ENCODE results near the gene ABRAXAS1. TPM values are rescaled to one million over a fixed set of nuclear protein-coding genes. Genes with fewer than 3 reads are reported as not detected.

Gene ABRAXAS1
- polyA plus RNA-seq (2012; rRNA removed), result 4.9 and 6.3 TPM in 2 replicates
- 7.6 and 10.0 TPM in 2 replicates for polyA plus RNA-seq (2012; cell fraction: cytosol; rRNA removed)
- 2.9 and 6.4 TPM in 2 replicates for polyA plus RNA-seq (2012; cell fraction: nucleus; rRNA removed)

GRCh38 chr4:83484500-83485461 lies at the start of gene ABRAXAS1:
Gene ABRAXAS1 (minus strand): TSS chr4:83485100. CDS start chr4:83485072, 28 bp downstream.
- H3F3A ChIP-seq (replicated peaks; ENCODE audit: insufficient read depth), result peaks cover 3% of the 10 kb centered on the region
- H3K9ac ChIP-seq, result peak within 1 kb of the TSS; percentile 75
- no peaks in the 10 kb centered on the region for H3K27me3 ChIP-seq (ENCODE audit: insufficient read depth)
- peak within 1 kb of the TSS; percentile 83 for H3K4me2 ChIP-seq
- H3K9me2 ChIP-seq, result no peaks in the 10 kb centered on the region
- peak; percentile 99 for DNase-seq
- 1% methylated on average over 32 of the region's 93 CpGs for WGBS (ENCODE audit: low lambda C conversion rate)
- H3K4me1 ChIP-seq (ENCODE audit: control insufficient read depth in 1 of 2, insufficient read depth in 2 of 2, low read depth in 1 of 2, low read length in 1 of 2), result peaks cover 0 to 3% of the 10 kb centered on the region in 2 experiments; a peak in 1 of 4 replicates
- H4K20me1 ChIP-seq (ENCODE audit: insufficient read depth), result no peaks in the 10 kb centered on the region
- H3K27ac ChIP-seq (ENCODE audit: low read depth in 2 of 2, low read length in 1 of 2), result peak within 1 kb of the TSS; percentile 79 to 84
- H2AFZ ChIP-seq (ENCODE audit: low read depth), result peak within 1 kb of the TSS; percentile 97
- TF ChIP-seq SMC3 (IDR thresholded peaks at IDR 0.05; ENCODE audit: low read depth, low read length) (0 out of 2 replicates have a peak, but pooled peaks have one; percentile 0), ELF1 (IDR thresholded peaks at IDR 0.05) (peak; percentile 58; the same call in 1 of the 2 replicates), TAF1 (IDR thresholded peaks at IDR 0.05; ENCODE audit: borderline replicate concordance, low read depth, low read length) (peak; percentile 40), YY1 (IDR thresholded peaks at IDR 0.05; ENCODE audit: low read depth) (0 out of 2 replicates have a peak, but pooled peaks have one; percentile 25), CHD2 (IDR thresholded peaks at IDR 0.05; ENCODE audit: low read length, partially characterized antibody) (peak; percentile 57), NRF1 (IDR thresholded peaks at IDR 0.05; ENCODE audit: low read depth, low read length) (peak; percentile 90), FOXJ3 (CRISPR knock-in tag; IDR thresholded peaks at IDR 0.05) (0 out of 2 replicates have a peak, but pooled peaks have one; percentile 45), POLR2AphosphoS5 (IDR thresholded peaks at IDR 0.05; ENCODE audit: low read depth, low read length) (peak; percentile 89), MXI1 (IDR thresholded peaks at IDR 0.05; ENCODE audit: low read depth, low read length) (peak; percentile 71), ZBTB33 (IDR thresholded peaks at IDR 0.05; ENCODE audit: borderline replicate concordance, low read depth) (no peak)
- TF ChIP-seq, protein P1, sequence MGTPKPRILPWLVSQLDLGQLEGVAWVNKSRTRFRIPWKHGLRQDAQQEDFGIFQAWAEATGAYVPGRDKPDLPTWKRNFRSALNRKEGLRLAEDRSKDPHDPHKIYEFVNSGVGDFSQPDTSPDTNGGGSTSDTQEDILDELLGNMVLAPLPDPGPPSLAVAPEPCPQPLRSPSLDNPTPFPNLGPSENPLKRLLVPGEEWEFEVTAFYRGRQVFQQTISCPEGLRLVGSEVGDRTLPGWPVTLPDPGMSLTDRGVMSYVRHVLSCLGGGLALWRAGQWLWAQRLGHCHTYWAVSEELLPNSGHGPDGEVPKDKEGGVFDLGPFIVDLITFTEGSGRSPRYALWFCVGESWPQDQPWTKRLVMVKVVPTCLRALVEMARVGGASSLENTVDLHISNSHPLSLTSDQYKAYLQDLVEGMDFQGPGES (IDR thresholded peaks at IDR 0.05; ENCODE audit: low read depth, low read length), result no peak
- TF ChIP-seq, protein P2, sequence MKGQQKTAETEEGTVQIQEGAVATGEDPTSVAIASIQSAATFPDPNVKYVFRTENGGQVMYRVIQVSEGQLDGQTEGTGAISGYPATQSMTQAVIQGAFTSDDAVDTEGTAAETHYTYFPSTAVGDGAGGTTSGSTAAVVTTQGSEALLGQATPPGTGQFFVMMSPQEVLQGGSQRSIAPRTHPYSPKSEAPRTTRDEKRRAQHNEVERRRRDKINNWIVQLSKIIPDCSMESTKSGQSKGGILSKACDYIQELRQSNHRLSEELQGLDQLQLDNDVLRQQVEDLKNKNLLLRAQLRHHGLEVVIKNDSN (IDR thresholded peaks at IDR 0.05; ENCODE audit: borderline replicate concordance, low read depth), result no peak
- TF ChIP-seq, protein P3, sequence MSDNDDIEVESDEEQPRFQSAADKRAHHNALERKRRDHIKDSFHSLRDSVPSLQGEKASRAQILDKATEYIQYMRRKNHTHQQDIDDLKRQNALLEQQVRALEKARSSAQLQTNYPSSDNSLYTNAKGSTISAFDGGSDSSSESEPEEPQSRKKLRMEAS (IDR thresholded peaks at IDR 0.05; ENCODE audit: low read depth), result peak; percentile 96
- CTCF ChIA-PET, result interaction anchor here (1.0 to 1.6 kb wide), 2 partner anchors 14 to 200 kb away, joined by 3 read pairs; partner anchors contain the start of gene COQ2
- H3K36me3 ChIP-seq (replicated peaks in 1 of 2; ENCODE audit: control insufficient read depth in 1 of 2, insufficient read depth in 2 of 2, low read length in 1 of 2), result peaks cover 0 to 2% of the 10 kb centered on the region in 2 experiments
- peaks cover 5% of the 10 kb centered on the region; the same call in 1 of the 2 replicates for H3K79me2 ChIP-seq (ENCODE audit: insufficient read depth)
- peak within 1 kb of the TSS; percentile 68 to 96 for H3K4me3 ChIP-seq (ENCODE audit: low read depth in 2 of 2, low read length in 1 of 2)
- POLR2A ChIA-PET, result interaction anchor here (0.6 to 1.4 kb wide), 3 partner anchors 29 to 1229 kb away, joined by 3 to 5 read pairs (median 3); partner anchors contain the start of genes HELQ and MRPS18C
- no peaks in the 10 kb centered on the region for H3K9me3 ChIP-seq

Measured in SK-N-SH (cell line).